HCT116 (cell line): Measurements from ENCODE around the gene NUBPL. TPM values are rescaled to one million over a fixed set of nuclear protein-coding genes. Genes with fewer than 3 reads are reported as not detected.
"Not testable (repeated sequence)": the region's sequence is repeated elsewhere in the genome, so short reads cannot be mapped to it uniquely, and the experiment has no call there.

Experiments
- ATAC-seq: fragments of 200-7000 bp; cut with Tn5 transposase; 2 replicates; pipeline ENCODE4 v1.9.1; 2020; ENCODE audit warnings: mild to moderate bottlenecking, moderate library complexity
- BruUV-seq: library from RNA; stranded (reverse); fragments of 400-500 nt; replicated peaks from 2 replicates; lab custom pipeline; 2021; lab: Mats Ljungman, UMichigan
- CTCF ChIA-PET: fragments of 300-600 bp; sonication (Branson Sonifier 250); formaldehyde crosslinking; loops from one replicate; lab custom pipeline; 2021; ENCODE audit warnings: antibody characterized with exemption; lab: Charles Lee
- POLR2A ChIA-PET: fragments of 300-600, 350-600 bp; sonication (Branson Sonifier 250); formaldehyde crosslinking; loops from one replicate; lab custom pipeline; 2021; ENCODE audit warnings: antibody characterized with exemption; lab: Charles Lee
- RAD21 ChIA-PET, 2 experiments: fragments of 300-600 bp; sonication (Branson Sonifier 250); formaldehyde crosslinking; loops; one replicate each; lab custom pipeline; 2023; ENCODE audit warnings: low total read pairs in 2 of 2; ENCODE audit not compliant: uncharacterized antibody in 2 of 2, unreplicated experiment in 2 of 2, low non-redundant PET in 1 of 2; lab: Charles Lee
- DNase-seq: peaks from one replicate; pipeline ENCODE4 v3.0.0-alpha.2; 2010; ENCODE audit warnings: low read depth, low spot score
- H2AFZ ChIP-seq: fragments of 200-600 bp; shearing (Covaris generic), sonication (generic); 2 replicates; pipeline ENCODE4 v1.6.1; 2017; ENCODE audit warnings: low read depth, mixed run types, mixed read lengths, antibody characterized with exemption, low read length; ENCODE audit not compliant: poor library complexity, severe bottlenecking
- H3K27ac ChIP-seq: 2 replicates; pipeline ENCODE4 v1.5.1; 2012; ENCODE audit warnings: low read depth, low read length
- H3K27me3 ChIP-seq: fragments of 200-600 bp; sonication (generic); 2 replicates; pipeline ENCODE4 v1.6.1; 2016; ENCODE audit warnings: mixed run types, low read length, mixed read lengths; ENCODE audit not compliant: insufficient read depth
- H3K36me3 ChIP-seq, 2 experiments: fragments of 200-500 bp in 1 of 2; fragments of 200-600 bp in 1 of 2; sonication (Bioruptor generic) in 1 of 2; sonication (generic) in 1 of 2; 2 replicates each; pipeline versions ENCODE4 v1.5.1 to v1.6.1; 2014 to 2016; ENCODE audit warnings: low read length in 2 of 2, inconsistent platforms in 1 of 2, mixed read lengths in 1 of 2, mixed run types in 1 of 2; ENCODE audit not compliant: insufficient read depth in 2 of 2, control insufficient read depth in 1 of 2
- H3K4me1 ChIP-seq, 2 experiments: fragments of 200-600 bp in 1 of 2; sonication (generic) in 1 of 2; 2 replicates each; pipeline versions ENCODE4 v1.5.1 to v1.6.1; 2012 to 2017; ENCODE audit warnings: low read length in 2 of 2, inconsistent platforms in 1 of 2, mild to moderate bottlenecking in 1 of 2, mixed read lengths in 1 of 2, mixed run types in 1 of 2, moderate library complexity in 1 of 2; ENCODE audit not compliant: insufficient read depth in 2 of 2, control insufficient read depth in 1 of 2
- H3K4me2 ChIP-seq: fragments of 200-600 bp; sonication (generic); 2 replicates; pipeline ENCODE4 v1.6.1; 2017; ENCODE audit warnings: mixed run types, low read length, mixed read lengths
- H3K4me3 ChIP-seq, 2 experiments: fragments of 200-600 bp in 1 of 2; sonication (generic) in 1 of 2; replicated peaks in 1 of 2; 2 replicates each; pipeline ENCODE4 v1.5.1; 2011 to 2016; ENCODE audit warnings: low read length in 2 of 2, control low read depth in 1 of 2, low read depth in 1 of 2, mild to moderate bottlenecking in 1 of 2, mixed read lengths in 1 of 2, mixed run types in 1 of 2
- H3K79me2 ChIP-seq: fragments of 200-600 bp; sonication (generic); 2 replicates; pipeline ENCODE4 v1.6.1; 2017; ENCODE audit warnings: mild to moderate bottlenecking, mixed run types, low read length, moderate library complexity, mixed read lengths; ENCODE audit not compliant: insufficient read depth
- H3K9ac ChIP-seq: fragments of 200-600 bp; sonication (generic); 2 replicates; pipeline ENCODE4 v1.6.1; 2016; ENCODE audit warnings: low read length, mixed read lengths
- H3K9me2 ChIP-seq: fragments of 200-600 bp; sonication (generic), shearing (Covaris generic); 2 replicates; pipeline ENCODE4 v1.6.1; 2017; ENCODE audit warnings: mixed run types, mild to moderate bottlenecking, moderate library complexity; ENCODE audit not compliant: insufficient read depth
- H3K9me3 ChIP-seq, 2 experiments: fragments of 200-500 bp in 1 of 2; fragments of 200-600 bp in 1 of 2; sonication (Bioruptor generic) in 1 of 2; sonication (generic) in 1 of 2; 2 replicates each; pipeline ENCODE4 v1.6.1; 2014 to 2017; ENCODE audit warnings: low read length in 2 of 2, mixed read lengths in 2 of 2, inconsistent platforms in 1 of 2, low read depth in 1 of 2, mild to moderate bottlenecking in 1 of 2, mixed run types in 1 of 2, moderate library complexity in 1 of 2; ENCODE audit not compliant: control insufficient read depth in 1 of 2, insufficient read depth in 1 of 2
- H4K20me1 ChIP-seq: fragments of 200-600 bp; sonication (generic), shearing (Covaris generic); 2 replicates; pipeline ENCODE4 v1.6.1; 2017; ENCODE audit warnings: mixed run types, mild to moderate bottlenecking, moderate library complexity; ENCODE audit not compliant: insufficient read depth
- ATF3 ChIP-seq: IDR thresholded peaks from 2 replicates; pipeline ENCODE4 v1.6.1; 2012
- CBX3 ChIP-seq: IDR thresholded peaks from 2 replicates; pipeline ENCODE4 v1.6.1; 2012; ENCODE audit warnings: low read depth
- CEBPB ChIP-seq: IDR thresholded peaks from 2 replicates; pipeline ENCODE4 v1.6.1; 2012; ENCODE audit warnings: low read depth
- EGR1 ChIP-seq: IDR thresholded peaks from 2 replicates; pipeline ENCODE4 v1.6.1; 2012; ENCODE audit warnings: low read depth
- ELF1 ChIP-seq: IDR thresholded peaks from 2 replicates; pipeline ENCODE4 v1.6.1; 2012; ENCODE audit warnings: low read depth, borderline replicate concordance
- EZH2 ChIP-seq: fragments of 200-600 bp; sonication (generic); IDR thresholded peaks from 2 replicates; pipeline ENCODE4 v1.6.1; 2017; ENCODE audit warnings: antibody characterized with exemption, mixed run types
- EZH2phosphoT487 ChIP-seq: fragments of 200-600 bp; IDR thresholded peaks from 2 replicates; pipeline ENCODE4 v1.6.1; 2018; ENCODE audit warnings: antibody characterized with exemption, borderline replicate concordance
- FOSL1 ChIP-seq: IDR thresholded peaks from 2 replicates; pipeline ENCODE4 v1.6.1; 2012; ENCODE audit warnings: low read depth
- POLR2AphosphoS5 ChIP-seq: IDR thresholded peaks from 2 replicates; pipeline ENCODE4 v1.6.1; 2011; ENCODE audit warnings: mild to moderate bottlenecking, low read depth, low read length, moderate library complexity
- RAD21 ChIP-seq: IDR thresholded peaks from 2 replicates; pipeline ENCODE4 v1.6.1; 2012; ENCODE audit warnings: low read depth, mild to moderate bottlenecking
- REST ChIP-seq: IDR thresholded peaks from 2 replicates; pipeline ENCODE4 v1.6.1; 2012; ENCODE audit warnings: low read depth
- SIN3A ChIP-seq: IDR thresholded peaks from 2 replicates; pipeline ENCODE4 v1.6.1; 2012; ENCODE audit warnings: low read depth
- SRF ChIP-seq: IDR thresholded peaks from 2 replicates; pipeline ENCODE4 v1.6.1; 2012; ENCODE audit warnings: low read depth
- TCF7L2 ChIP-seq: IDR thresholded peaks from 2 replicates; pipeline ENCODE4 v1.7.0; 2011; ENCODE audit warnings: borderline replicate concordance, inconsistent platforms; ENCODE audit not compliant: insufficient read depth, insufficient read length; ENCODE audit errors: extremely low read depth
- YY1 ChIP-seq: IDR thresholded peaks from 2 replicates; pipeline ENCODE4 v1.6.1; 2011; ENCODE audit warnings: low read length, low read depth, moderate library complexity, mild to moderate bottlenecking; ENCODE audit not compliant: insufficient replicate concordance; ENCODE audit errors: extremely low read depth
- ZFX ChIP-seq: fragments of 450-650 bp; IDR thresholded peaks from 2 replicates; pipeline ENCODE4 v1.6.1; 2017
- ZNF274 ChIP-seq: fragments of 200-500 bp; sonication (Bioruptor generic); IDR thresholded peaks from 2 replicates; pipeline ENCODE4 v1.6.1; 2014; ENCODE audit warnings: mild to moderate bottlenecking, low read depth, low read length, inconsistent platforms
- intact Hi-C: fragments of 100-400 bp; cut with micrococcal nuclease; formaldehyde crosslinking; loops from 2 replicates; pipeline ENCODE4 v1.10.0; 2022
- total RNA-seq: library from RNA; stranded (reverse); gene quantifications from one replicate; pipeline ENCODE4 v1.2.1, GENCODE V29; 2021; ENCODE audit not compliant: unreplicated experiment

Gene NUBPL
- total RNA-seq, 1 experiment from 2014 or later: 11.3 TPM

- H4K20me1 ChIP-seq, POLR2A ChIA-PET, H3K9me2 ChIP-seq, H3K9me3 ChIP-seq, H3K27ac ChIP-seq, H3K27me3 ChIP-seq, H3K36me3 ChIP-seq, H3K4me3 ChIP-seq, H3K9ac ChIP-seq, intact Hi-C loops, H2AFZ ChIP-seq, ATAC-seq, CTCF ChIA-PET, BruUV-seq, H3K4me2 ChIP-seq, RAD21 ChIA-PET, H3K79me2 ChIP-seq, H3K4me1 ChIP-seq, DNase-seq: not testable (repeated sequence)
These were observed 306.9 kb downstream of the NUBPL start for GRCh38 chr14:31868096-31868495.

GRCh38 chr14:31876741-31877140 is 315.5 kb downstream of the NUBPL start:
- H3K27ac ChIP-seq: no peak overlapping the region
- H3K4me2 ChIP-seq: no peak overlapping the region
- H3K9me3 ChIP-seq: no peaks in the 10 kb centered on the region
- H3K9ac ChIP-seq: no peak overlapping the region
- no peaks in the 10 kb centered on the region for H3K27me3 ChIP-seq
- H3K79me2 ChIP-seq: no peaks in the 10 kb centered on the region
- H3K9me2 ChIP-seq: no peaks in the 10 kb centered on the region
- H3K36me3 ChIP-seq: no peaks in the 10 kb centered on the region
- no TSS peak for BruUV-seq
- intact Hi-C loops: no loop called here
- no peak for DNase-seq
- ChIA-PET POLR2A (no interaction called here), CTCF (no interaction called here), RAD21 (no interaction called here)
- H2AFZ ChIP-seq: no peak overlapping the region
- H3K4me3 ChIP-seq: no peak overlapping the region
- no peaks in the 10 kb centered on the region for H4K20me1 ChIP-seq
- ATAC-seq: no peak
- H3K4me1 ChIP-seq: peaks cover 0 to 13% of the 10 kb centered on the region in 2 experiments; a peak in 2 of 4 replicates
- TF ChIP-seq REST (no peak), TCF7L2 (no peak), EGR1 (no peak), FOSL1 (no peak), ATF3 (no peak), POLR2AphosphoS5 (no peak), ZNF274 (no peak), CBX3 (no peak), EZH2 (no peak), SIN3A (no peak), RAD21 (no peak), EZH2phosphoT487 (no peak), ZFX (no peak), CEBPB (no peak), SRF (no peak), ELF1 (no peak), YY1 (no peak)
